SK-N-SH (cell line): ENCODE results near the gene EIF4E2.

Experiments used
- CTCF ChIP-seq: fragments of 200-600 bp; sonication (generic); IDR thresholded peaks from 2 replicates; pipeline ENCODE4 v1.6.1; 2017; ENCODE audit warnings: antibody characterized with exemption, mild to moderate bottlenecking, moderate library complexity
- EZH2phosphoT487 ChIP-seq: fragments of 200-600 bp; sonication (generic); IDR thresholded peaks from 2 replicates; pipeline ENCODE4 v1.6.1; 2017; ENCODE audit warnings: low read depth, mixed run types, mild to moderate bottlenecking, antibody characterized with exemption, moderate library complexity, borderline replicate concordance
- GABPA ChIP-seq: IDR thresholded peaks from 2 replicates; pipeline ENCODE4 v1.4.0; 2012; ENCODE audit warnings: low read depth, mild to moderate bottlenecking
- RAD21 ChIP-seq: IDR thresholded peaks from 2 replicates; pipeline ENCODE4 v1.6.1; 2012; ENCODE audit warnings: mild to moderate bottlenecking, low read length
- TCF12 ChIP-seq: IDR thresholded peaks from 2 replicates; pipeline ENCODE4 v1.4.0; 2012

GRCh38 chr2:232511336-232511890 is 39.1 kb upstream of the EIF4E2 start:
- TF ChIP-seq CTCF (no peak), EZH2phosphoT487 (no peak), RAD21 (no peak), GABPA (no peak), TCF12 (no peak)
